Erythroblast (primary cell): ENCODE data around the gene TMEM53.

Source experiments
- GATA1 ChIP-seq: IDR thresholded peaks from 2 replicates; pipeline ENCODE4 v1.6.1; 2011; ENCODE audit warnings: low read depth, mild to moderate bottlenecking, control low read depth, low read length, moderate library complexity
- POLR2A ChIP-seq: IDR thresholded peaks from 2 replicates; pipeline ENCODE4 v1.6.1; 2011; ENCODE audit warnings: mild to moderate bottlenecking, low read length

- TF ChIP-seq POLR2A (no peak), GATA1 (no peak)
Observed at GRCh38 chr1:44696101-44696500, 21.8 kb upstream of the TMEM53 start.
